H9 (cell line): ENCODE measurements around the gene NNT. TPM values are rescaled to one million over a fixed set of nuclear protein-coding genes. Genes with fewer than 3 reads are reported as not detected.

Source experiments
- DNase-seq: peaks from one replicate; pipeline ENCODE4 v3.0.0-alpha.2; 2017
- H2AFZ ChIP-seq: one replicate; pipeline ENCODE4 v1.6.1; 2013; ENCODE audit warnings: mild to moderate bottlenecking, low read length, control low read depth, moderate library complexity
- H2AK5ac ChIP-seq: 2 replicates; pipeline ENCODE4 v1.6.1; 2013; ENCODE audit warnings: low read length, control low read depth, mixed read lengths; ENCODE audit not compliant: insufficient read length
- H2BK120ac ChIP-seq: one replicate; pipeline ENCODE4 v1.6.1; 2013; ENCODE audit warnings: low read depth, mild to moderate bottlenecking, low read length, control low read depth, inconsistent platforms; ENCODE audit not compliant: poor library complexity, severe bottlenecking
- H2BK12ac ChIP-seq: 2 replicates; pipeline ENCODE4 v1.6.1; 2013; ENCODE audit warnings: low read length, control low read depth, mixed read lengths, low read depth; ENCODE audit not compliant: insufficient read length
- H2BK15ac ChIP-seq: 2 replicates; pipeline ENCODE4 v1.6.1; 2013; ENCODE audit warnings: low read depth, low read length, control low read depth
- H2BK20ac ChIP-seq: one replicate; pipeline ENCODE4 v1.6.1; 2013; ENCODE audit warnings: low read depth, mild to moderate bottlenecking, low read length, control low read depth, inconsistent platforms; ENCODE audit not compliant: poor library complexity, severe bottlenecking
- H2BK5ac ChIP-seq: 2 replicates; pipeline ENCODE4 v1.6.1; 2013; ENCODE audit warnings: low read length, control low read depth, mixed read lengths; ENCODE audit not compliant: insufficient read length
- H3K14ac ChIP-seq: 2 replicates; pipeline ENCODE4 v1.6.1; 2013; ENCODE audit warnings: low read length, control low read depth; ENCODE audit not compliant: insufficient read depth
- H3K18ac ChIP-seq: 2 replicates; pipeline ENCODE4 v1.6.1; 2013; ENCODE audit warnings: low read depth, mild to moderate bottlenecking, mixed read lengths, low read length, control low read depth; ENCODE audit not compliant: insufficient read length
- H3K23ac ChIP-seq: 2 replicates; pipeline ENCODE4 v1.6.1; 2013; ENCODE audit warnings: low read length, control low read depth, mixed read lengths, low read depth; ENCODE audit not compliant: insufficient read length
- H3K23me2 ChIP-seq: 2 replicates; pipeline ENCODE4 v1.6.1; 2013; ENCODE audit warnings: low read depth, mild to moderate bottlenecking, mixed read lengths, low read length, control low read depth; ENCODE audit not compliant: insufficient read length, poor library complexity, severe bottlenecking
- H3K27ac ChIP-seq: 2 replicates; pipeline ENCODE4 v1.5.1; 2013; ENCODE audit warnings: low read length, control low read depth, mixed read lengths, low read depth; ENCODE audit not compliant: insufficient read length
- H3K27me3 ChIP-seq: 2 replicates; pipeline ENCODE4 v1.6.1; 2013; ENCODE audit warnings: low read length, control low read depth, inconsistent platforms; ENCODE audit not compliant: insufficient read depth
- H3K4ac ChIP-seq: 2 replicates; pipeline ENCODE4 v1.6.1; 2013; ENCODE audit warnings: low read depth, mild to moderate bottlenecking, control low read depth, inconsistent platforms, low read length, moderate library complexity
- H3K4me1 ChIP-seq: 2 replicates; pipeline ENCODE4 v1.6.1; 2013; ENCODE audit warnings: low read length, control low read depth, inconsistent platforms; ENCODE audit not compliant: insufficient read depth
- H3K4me2 ChIP-seq: 2 replicates; pipeline ENCODE4 v1.6.1; 2013; ENCODE audit warnings: low read length, control low read depth, mixed read lengths; ENCODE audit not compliant: insufficient read length, insufficient read depth
- H3K56ac ChIP-seq: 2 replicates; pipeline ENCODE4 v1.6.1; 2013; ENCODE audit warnings: low read depth, mild to moderate bottlenecking, mixed read lengths, low read length, control low read depth; ENCODE audit not compliant: insufficient read length
- H3K79me1 ChIP-seq: 2 replicates; pipeline ENCODE4 v1.6.1; 2013; ENCODE audit warnings: low read depth, mild to moderate bottlenecking, moderate library complexity, low read length, control low read depth, inconsistent platforms; ENCODE audit not compliant: insufficient read depth, poor library complexity, severe bottlenecking
- H3K79me2 ChIP-seq: 2 replicates; pipeline ENCODE4 v1.6.1; 2013; ENCODE audit warnings: low read length, control low read depth, inconsistent platforms; ENCODE audit not compliant: insufficient read depth
- H3K9ac ChIP-seq: 2 replicates; pipeline ENCODE4 v1.6.1; 2013; ENCODE audit warnings: low read length, control low read depth, mixed read lengths; ENCODE audit not compliant: insufficient read length; ENCODE audit errors: extremely low read depth
- H3K9me3 ChIP-seq: one replicate; pipeline ENCODE4 v1.6.1; 2013; ENCODE audit warnings: low read depth, low read length, inconsistent platforms; ENCODE audit not compliant: control insufficient read depth
- H3T11ph ChIP-seq: one replicate; pipeline ENCODE4 v1.6.1; 2013; ENCODE audit warnings: mild to moderate bottlenecking, low read length, control low read depth, inconsistent platforms
- H4K20me1 ChIP-seq: one replicate; pipeline ENCODE4 v1.6.1; 2013; ENCODE audit not compliant: control insufficient read depth, insufficient read length, insufficient read depth
- H4K5ac ChIP-seq: 2 replicates; pipeline ENCODE4 v1.6.1; 2013; ENCODE audit warnings: low read depth, mild to moderate bottlenecking, mixed read lengths, low read length, control low read depth; ENCODE audit not compliant: insufficient read length
- H4K8ac ChIP-seq: replicated peaks from 2 replicates; pipeline ENCODE4 v1.6.1; 2013; ENCODE audit warnings: low read length, control low read depth, mixed read lengths, low read depth; ENCODE audit not compliant: insufficient read length
- H4K91ac ChIP-seq: 2 replicates; pipeline ENCODE4 v1.6.1; 2013; ENCODE audit warnings: low read depth, mild to moderate bottlenecking, moderate library complexity, mixed read lengths, low read length, control low read depth; ENCODE audit not compliant: insufficient read length
- H3K27ac Mint-ChIP-seq, 3 experiments: 2 replicates in 2 of 3; 3 replicates in 1 of 3; pipeline ENCODE4 v1.8.0; 2020 to 2021; ENCODE audit warnings: mixed read lengths in 3 of 3, mild to moderate bottlenecking in 1 of 3, moderate library complexity in 1 of 3
- H3K27me3 Mint-ChIP-seq: 2 replicates; pipeline ENCODE4 v1.8.0; 2021; ENCODE audit warnings: low read depth, mild to moderate bottlenecking, moderate library complexity, mixed read lengths
- H3K36me3 Mint-ChIP-seq, 3 experiments: 2 replicates in 2 of 3; 3 replicates in 1 of 3; pipeline ENCODE4 v1.8.0; 2020 to 2021; ENCODE audit warnings: low read depth in 3 of 3, mixed read lengths in 3 of 3; ENCODE audit not compliant: insufficient read depth in 1 of 3
- H3K4me1 Mint-ChIP-seq, 2 experiments: 2 replicates each; pipeline ENCODE4 v1.8.0; 2020; ENCODE audit warnings: mixed read lengths in 2 of 2
- H3K4me3 Mint-ChIP-seq, 2 experiments: 2 replicates in 1 of 2; 3 replicates in 1 of 2; pipeline ENCODE4 v1.8.0; 2020 to 2021; ENCODE audit warnings: mild to moderate bottlenecking in 2 of 2, mixed read lengths in 2 of 2, moderate library complexity in 1 of 2
- H3K9me3 Mint-ChIP-seq, 2 experiments: 2 replicates in 1 of 2; 3 replicates in 1 of 2; pipeline ENCODE4 v1.8.0; 2020; ENCODE audit warnings: mild to moderate bottlenecking in 2 of 2, mixed read lengths in 2 of 2, moderate library complexity in 1 of 2
- WGBS: extraction: QIAGEN DNeasy Blood & Tissue Kit; methylation state at CpG from one replicate; pipeline ENCODE4 v1.1.7; 2013; ENCODE audit warnings: missing lambda C conversion rate, low lambda C conversion rate, mixed read lengths; ENCODE audit not compliant: insufficient read length; ENCODE audit errors: extremely low coverage; 5-methylcytosine and 5-hydroxymethylcytosine counted together
- total RNA-seq: library from RNA; stranded (reverse); gene quantifications from 2 replicates; pipeline ENCODE4 v1.2.1, GENCODE V29; 2021
- TF ChIP-seq, protein P1 (sequence below): fragments of 200-600 bp; sonication (generic); conservative IDR thresholded peaks from 3 replicates; pipeline ENCODE4 v1.8.0; 2021; ENCODE audit warnings: antibody characterized with exemption, mild to moderate bottlenecking

Gene NNT
- total RNA-seq, 1 experiment from 2014 or later, result 27.6 TPM

- Histone ChIP-seq H2BK120ac (no peak overlapping the region), H4K5ac (no peak overlapping the region), H3K4ac (no peak overlapping the region), H3K56ac (no peak overlapping the region), H3K27me3 (no peaks in the 10 kb centered on the region), H3K14ac (no peak overlapping the region), H2AFZ (no peak overlapping the region), H2AK5ac (no peak overlapping the region), H3K4me1 (no peaks in the 10 kb centered on the region), H3K9me3 (no peaks in the 10 kb centered on the region), H2BK5ac (no peak overlapping the region), H3K18ac (no peak overlapping the region), H3K23me2 (no peaks in the 10 kb centered on the region), H3K4me2 (no peak overlapping the region), H2BK15ac (no peak overlapping the region), H3K23ac (no peak overlapping the region), H3K79me1 (no peaks in the 10 kb centered on the region), H3K79me2 (no peaks in the 10 kb centered on the region), H3T11ph (no peak overlapping the region), H4K20me1 (no peaks in the 10 kb centered on the region), H2BK12ac (no peak overlapping the region), H2BK20ac (no peak overlapping the region), H3K9ac (no peak overlapping the region), H3K27ac (no peak overlapping the region), H4K91ac (no peak overlapping the region), H4K8ac (no peak overlapping the region)
- Mint-ChIP-seq H3K9me3 (no peaks in the 10 kb centered on the region), H3K4me3 (no peak overlapping the region), H3K27ac (no peak overlapping the region), H3K27me3 (no peaks in the 10 kb centered on the region), H3K4me1 (peaks cover 6% of the 10 kb centered on the region in 2 experiments), H3K36me3 (no peaks in the 10 kb centered on the region; a peak in 1 of 7 replicates)
- DNase-seq, result no peak
- TF ChIP-seq, protein P1, sequence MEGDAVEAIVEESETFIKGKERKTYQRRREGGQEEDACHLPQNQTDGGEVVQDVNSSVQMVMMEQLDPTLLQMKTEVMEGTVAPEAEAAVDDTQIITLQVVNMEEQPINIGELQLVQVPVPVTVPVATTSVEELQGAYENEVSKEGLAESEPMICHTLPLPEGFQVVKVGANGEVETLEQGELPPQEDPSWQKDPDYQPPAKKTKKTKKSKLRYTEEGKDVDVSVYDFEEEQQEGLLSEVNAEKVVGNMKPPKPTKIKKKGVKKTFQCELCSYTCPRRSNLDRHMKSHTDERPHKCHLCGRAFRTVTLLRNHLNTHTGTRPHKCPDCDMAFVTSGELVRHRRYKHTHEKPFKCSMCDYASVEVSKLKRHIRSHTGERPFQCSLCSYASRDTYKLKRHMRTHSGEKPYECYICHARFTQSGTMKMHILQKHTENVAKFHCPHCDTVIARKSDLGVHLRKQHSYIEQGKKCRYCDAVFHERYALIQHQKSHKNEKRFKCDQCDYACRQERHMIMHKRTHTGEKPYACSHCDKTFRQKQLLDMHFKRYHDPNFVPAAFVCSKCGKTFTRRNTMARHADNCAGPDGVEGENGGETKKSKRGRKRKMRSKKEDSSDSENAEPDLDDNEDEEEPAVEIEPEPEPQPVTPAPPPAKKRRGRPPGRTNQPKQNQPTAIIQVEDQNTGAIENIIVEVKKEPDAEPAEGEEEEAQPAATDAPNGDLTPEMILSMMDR, result no peak
- no CpG with 5 or more reads among the region's 2 CpGs for WGBS
These were observed 31.6 kb downstream of the NNT start for GRCh38 chr5:43634621-43635020.
